Measurements from ENCODE around the gene FLYWCH1. TPM values are rescaled to one million over a fixed set of nuclear protein-coding genes. Genes with fewer than 3 reads are reported as not detected.

FLYWCH1 gene
- total RNA-seq, 4 donors from 2014 or later, result 30.1 to 67.4 (median 46.8) TPM

DNA sequence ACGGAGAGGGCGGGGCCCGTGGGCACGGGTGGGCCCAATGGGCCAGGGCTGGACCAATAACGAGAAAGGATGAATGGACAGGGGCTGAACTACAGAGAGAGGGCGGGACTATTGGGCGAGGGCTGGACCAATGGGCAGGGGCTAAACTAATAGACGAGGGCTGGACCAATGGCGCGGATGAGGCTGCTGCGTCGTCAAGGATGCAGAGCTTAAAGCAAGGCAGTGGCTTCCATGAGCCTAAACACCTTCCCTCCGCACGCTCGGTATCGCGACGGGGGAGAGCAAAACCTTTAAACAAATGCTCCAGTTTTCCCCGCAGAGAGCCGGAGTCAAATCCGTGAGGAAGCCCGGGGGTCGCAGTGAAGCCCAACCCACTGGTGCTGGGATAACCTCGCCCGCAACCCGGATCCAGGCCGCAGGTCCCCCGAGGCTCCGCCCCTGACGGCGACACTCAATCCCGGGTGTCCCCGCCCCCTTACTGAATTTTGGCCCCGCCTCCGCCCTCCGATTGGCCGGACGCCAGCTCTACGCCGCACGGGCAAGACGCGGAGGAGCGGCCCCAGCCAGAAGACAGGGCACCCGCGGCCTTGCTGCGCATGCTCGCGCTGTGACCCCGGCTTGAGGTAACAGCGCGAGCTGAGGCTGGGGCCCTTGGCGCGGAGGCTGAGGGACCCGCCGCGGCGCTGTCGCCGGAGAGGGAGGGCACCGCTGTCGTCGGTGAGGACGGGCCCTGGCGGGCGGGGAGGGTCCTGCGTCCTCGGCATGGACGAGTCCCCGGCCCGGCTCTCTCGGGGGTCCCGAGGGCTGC lies 28.9 kb upstream of the FLYWCH1 start, which contains the start of gene FLYWCH2:
Gene FLYWCH2, plus strand, starts transcription at position 566 of the 808 bp plus-strand sequence. CDS start 13,235 bp downstream, outside the sequence.
- H3K4me1 ChIP-seq, result peaks cover 0 to 16% (median 5%) of the 10 kb centered on the region in 4 donors
- peak within 1 kb of the TSS; percentile 61 to 97 (median 80) for H3K4me3 ChIP-seq
- no peaks in the 10 kb centered on the region for H3K9me3 ChIP-seq
- no peaks in the 10 kb centered on the region for H3K27me3 ChIP-seq
- H3K27ac ChIP-seq, result peak within 1 kb of the TSS; percentile 84 to 97 (median 95)
- DNase-seq, result peak; percentile 99 to 100 (median 100)
- TF ChIP-seq POLR2A (IDR thresholded peaks at IDR 0.05), result peak in 1 of 2 donors; percentile 64
- TF ChIP-seq, protein P1, sequence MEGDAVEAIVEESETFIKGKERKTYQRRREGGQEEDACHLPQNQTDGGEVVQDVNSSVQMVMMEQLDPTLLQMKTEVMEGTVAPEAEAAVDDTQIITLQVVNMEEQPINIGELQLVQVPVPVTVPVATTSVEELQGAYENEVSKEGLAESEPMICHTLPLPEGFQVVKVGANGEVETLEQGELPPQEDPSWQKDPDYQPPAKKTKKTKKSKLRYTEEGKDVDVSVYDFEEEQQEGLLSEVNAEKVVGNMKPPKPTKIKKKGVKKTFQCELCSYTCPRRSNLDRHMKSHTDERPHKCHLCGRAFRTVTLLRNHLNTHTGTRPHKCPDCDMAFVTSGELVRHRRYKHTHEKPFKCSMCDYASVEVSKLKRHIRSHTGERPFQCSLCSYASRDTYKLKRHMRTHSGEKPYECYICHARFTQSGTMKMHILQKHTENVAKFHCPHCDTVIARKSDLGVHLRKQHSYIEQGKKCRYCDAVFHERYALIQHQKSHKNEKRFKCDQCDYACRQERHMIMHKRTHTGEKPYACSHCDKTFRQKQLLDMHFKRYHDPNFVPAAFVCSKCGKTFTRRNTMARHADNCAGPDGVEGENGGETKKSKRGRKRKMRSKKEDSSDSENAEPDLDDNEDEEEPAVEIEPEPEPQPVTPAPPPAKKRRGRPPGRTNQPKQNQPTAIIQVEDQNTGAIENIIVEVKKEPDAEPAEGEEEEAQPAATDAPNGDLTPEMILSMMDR (IDR thresholded peaks at IDR 0.05), result peak in 2 of 6 experiments; percentile 24 to 35
- no peaks in the 10 kb centered on the region for H3K36me3 ChIP-seq

DNA sequence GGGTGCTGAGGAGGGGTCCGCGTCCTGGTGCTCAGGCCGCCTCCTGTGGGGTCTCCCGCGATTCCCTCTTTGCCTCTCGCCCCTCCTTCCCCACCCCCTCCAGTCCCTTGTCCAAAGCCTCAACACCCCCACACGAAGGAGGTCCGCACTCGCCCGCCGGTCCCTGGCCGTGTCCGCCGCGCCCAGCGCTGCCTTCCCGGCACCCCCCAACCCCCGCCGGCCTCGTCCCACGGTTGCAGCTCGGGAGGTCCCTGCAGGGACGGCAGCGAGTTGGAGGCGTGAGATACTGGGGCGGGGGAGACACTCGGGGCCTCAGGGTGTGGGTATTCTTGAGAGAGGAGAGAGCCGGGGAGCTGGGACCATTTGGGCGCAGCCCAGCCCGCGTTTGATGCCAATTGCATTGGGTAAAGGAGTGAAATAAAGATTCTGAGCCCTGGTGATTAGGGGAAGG lies 28.2 kb upstream of the FLYWCH1 start:
- H3K4me3 ChIP-seq, result peak overlapping the region; percentile 61 to 97 (median 80)
- TF ChIP-seq, protein P1 (IDR thresholded peaks at IDR 0.05), result no peak
- TF ChIP-seq POLR2A (IDR thresholded peaks at IDR 0.05), result no peak
- no peaks in the 10 kb centered on the region for H3K9me3 ChIP-seq
- H3K27ac ChIP-seq, result peak overlapping the region; percentile 84 to 97 (median 95)
- H3K27me3 ChIP-seq, result no peaks in the 10 kb centered on the region
- peaks cover 0 to 16% (median 5%) of the 10 kb centered on the region in 4 donors for H3K4me1 ChIP-seq
- no peaks in the 10 kb centered on the region for H3K36me3 ChIP-seq
- no peak for DNase-seq

DNA sequence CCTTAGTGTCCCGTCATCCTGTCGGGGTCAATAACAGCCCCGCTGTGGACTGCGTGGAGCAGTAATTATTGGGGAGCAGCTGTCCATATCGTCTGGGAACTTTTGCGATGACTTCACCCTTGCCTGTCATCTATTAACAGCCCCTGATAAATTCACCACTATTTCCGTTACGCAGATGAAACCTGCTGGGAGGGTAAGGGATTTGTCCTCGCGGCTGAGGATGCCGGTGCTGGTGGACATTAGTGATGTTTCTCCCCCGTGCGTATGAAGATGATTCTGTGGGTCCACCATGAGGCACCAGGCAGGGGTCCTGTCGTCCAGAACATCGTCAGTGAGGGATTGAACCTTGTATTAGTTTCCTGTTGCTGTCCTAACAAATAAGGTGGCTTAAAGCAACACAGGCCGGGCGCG lies 27.7 kb upstream of the FLYWCH1 start:
- H3K27me3 ChIP-seq, result no peaks in the 10 kb centered on the region
- H3K4me1 ChIP-seq, result peaks cover 0 to 16% (median 5%) of the 10 kb centered on the region in 4 donors
- no peak for TF ChIP-seq POLR2A (IDR thresholded peaks at IDR 0.05)
- TF ChIP-seq, protein P1 (IDR thresholded peaks at IDR 0.05), result no peak
- DNase-seq, result no peak
- no peaks in the 10 kb centered on the region for H3K36me3 ChIP-seq
- H3K9me3 ChIP-seq, result no peaks in the 10 kb centered on the region
- peak overlapping the region; percentile 61 to 97 (median 80) for H3K4me3 ChIP-seq
- H3K27ac ChIP-seq, result peak overlapping the region; percentile 84 to 97 (median 95)

DNA sequence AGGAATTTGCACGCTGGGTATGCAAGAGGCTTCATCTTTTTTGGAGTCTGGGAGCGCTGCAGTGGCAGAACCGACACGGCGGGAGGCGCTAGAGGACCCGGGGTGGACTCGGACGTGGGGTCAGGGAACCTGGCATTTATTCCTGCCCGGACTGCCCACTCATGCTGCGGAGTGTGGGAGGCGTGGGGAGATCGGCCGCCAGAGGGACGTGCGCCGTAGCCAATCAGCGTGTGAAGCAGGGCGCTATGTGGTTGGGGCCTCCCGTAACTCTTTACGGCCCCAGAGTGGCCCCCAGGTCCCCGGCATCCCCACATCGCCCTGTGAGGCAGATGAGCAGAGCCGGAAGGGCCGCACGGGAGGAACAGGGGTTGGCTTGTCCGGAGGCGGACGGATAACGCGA lies 17.5 kb upstream of the FLYWCH1 start:
- Histone ChIP-seq H3K27ac (no peak overlapping the region), H3K36me3 (peaks cover 0 to 8% (median 0%) of the 10 kb centered on the region in 3 donors), H3K27me3 (no peaks in the 10 kb centered on the region), H3K4me3 (no peak overlapping the region), H3K4me1 (peaks cover 0 to 5% (median 0%) of the 10 kb centered on the region in 4 donors), H3K9me3 (no peaks in the 10 kb centered on the region)
- DNase-seq, result no peak
- TF ChIP-seq, protein P1 (IDR thresholded peaks at IDR 0.05), result no peak
- no peak for TF ChIP-seq POLR2A (IDR thresholded peaks at IDR 0.05)

DNA sequence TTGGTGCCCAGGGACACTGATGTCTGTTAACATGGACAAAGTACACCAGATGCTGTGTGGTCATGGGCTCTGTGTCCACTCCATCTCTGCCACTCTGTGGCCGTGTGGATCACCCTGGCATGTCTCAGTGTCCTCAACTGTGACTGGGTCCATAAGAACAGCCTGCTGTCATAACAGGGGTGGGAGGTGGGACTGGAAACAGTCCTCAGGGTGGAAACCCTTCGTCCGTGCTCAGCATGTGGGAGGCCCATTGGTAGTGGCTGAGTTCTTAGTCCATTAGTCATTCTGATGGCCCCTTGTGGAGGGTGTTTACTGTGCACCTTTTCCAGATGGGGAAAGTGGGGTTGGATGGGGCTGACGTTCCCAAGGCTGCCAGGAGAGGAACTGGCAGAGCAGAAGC lies 15.9 kb upstream of the FLYWCH1 start:
- no peak for DNase-seq
- TF ChIP-seq, protein P1 (IDR thresholded peaks at IDR 0.05), result no peak
- TF ChIP-seq POLR2A (IDR thresholded peaks at IDR 0.05), result no peak
- Histone ChIP-seq H3K27me3 (no peaks in the 10 kb centered on the region), H3K9me3 (no peaks in the 10 kb centered on the region), H3K27ac (no peak overlapping the region), H3K4me1 (peaks cover 0 to 5% (median 0%) of the 10 kb centered on the region in 4 donors), H3K4me3 (no peak overlapping the region), H3K36me3 (peaks cover 0 to 8% (median 0%) of the 10 kb centered on the region in 3 donors)

All from Peyer's patch (tissue), 4 donors.